ENCODE measurements around the gene ZNF780A. TPM values are rescaled to one million over a fixed set of nuclear protein-coding genes. Genes with fewer than 3 reads are reported as not detected.
"Not testable (repeated sequence)": the region's sequence is repeated elsewhere in the genome, so short reads cannot be mapped to it uniquely, and the experiment has no call there.

Gene ZNF780A
- total and polyA plus RNA-seq, 2 donors from 2014 or later: 11.8 to 26.2 TPM

GRCh38 chr19:40128991-40129390 lies 38.2 kb upstream of the ZNF780A start:
- H3K4me3 ChIP-seq (ENCODE audit: low read length in 3 of 3): no peak overlapping the region
- TF ChIP-seq, protein P1, sequence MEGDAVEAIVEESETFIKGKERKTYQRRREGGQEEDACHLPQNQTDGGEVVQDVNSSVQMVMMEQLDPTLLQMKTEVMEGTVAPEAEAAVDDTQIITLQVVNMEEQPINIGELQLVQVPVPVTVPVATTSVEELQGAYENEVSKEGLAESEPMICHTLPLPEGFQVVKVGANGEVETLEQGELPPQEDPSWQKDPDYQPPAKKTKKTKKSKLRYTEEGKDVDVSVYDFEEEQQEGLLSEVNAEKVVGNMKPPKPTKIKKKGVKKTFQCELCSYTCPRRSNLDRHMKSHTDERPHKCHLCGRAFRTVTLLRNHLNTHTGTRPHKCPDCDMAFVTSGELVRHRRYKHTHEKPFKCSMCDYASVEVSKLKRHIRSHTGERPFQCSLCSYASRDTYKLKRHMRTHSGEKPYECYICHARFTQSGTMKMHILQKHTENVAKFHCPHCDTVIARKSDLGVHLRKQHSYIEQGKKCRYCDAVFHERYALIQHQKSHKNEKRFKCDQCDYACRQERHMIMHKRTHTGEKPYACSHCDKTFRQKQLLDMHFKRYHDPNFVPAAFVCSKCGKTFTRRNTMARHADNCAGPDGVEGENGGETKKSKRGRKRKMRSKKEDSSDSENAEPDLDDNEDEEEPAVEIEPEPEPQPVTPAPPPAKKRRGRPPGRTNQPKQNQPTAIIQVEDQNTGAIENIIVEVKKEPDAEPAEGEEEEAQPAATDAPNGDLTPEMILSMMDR (IDR thresholded peaks at IDR 0.05; ENCODE audit: borderline replicate concordance, extremely low read depth, insufficient read depth): no peak
- H3K9me3 ChIP-seq (ENCODE audit: control insufficient read depth in 2 of 3, insufficient read depth in 1 of 3, low read length in 3 of 3): peaks cover 0 to 4% (median 0%) of the 10 kb centered on the region in 3 donors
- no peaks in the 10 kb centered on the region for H3K27me3 ChIP-seq (ENCODE audit: control insufficient read depth, insufficient read depth, low read length)
- H3K9ac ChIP-seq (ENCODE audit: low read length in 3 of 3): no peak overlapping the region
- H3K36me3 ChIP-seq (ENCODE audit: control insufficient read depth in 2 of 3, insufficient read depth in 3 of 3, low read length in 3 of 3): no peaks in the 10 kb centered on the region
- H3K4me1 ChIP-seq (ENCODE audit: control insufficient read depth in 2 of 3, insufficient read depth in 2 of 3, low read depth in 1 of 3, low read length in 3 of 3): no peaks in the 10 kb centered on the region
- no peak overlapping the region for H3K27ac ChIP-seq (ENCODE audit: low read depth in 2 of 2, low read length in 2 of 2)
- intact Hi-C loops (cut with DNase I): no loop called here
- no peak for DNase-seq
- FAIRE-seq: no peak

DNA sequence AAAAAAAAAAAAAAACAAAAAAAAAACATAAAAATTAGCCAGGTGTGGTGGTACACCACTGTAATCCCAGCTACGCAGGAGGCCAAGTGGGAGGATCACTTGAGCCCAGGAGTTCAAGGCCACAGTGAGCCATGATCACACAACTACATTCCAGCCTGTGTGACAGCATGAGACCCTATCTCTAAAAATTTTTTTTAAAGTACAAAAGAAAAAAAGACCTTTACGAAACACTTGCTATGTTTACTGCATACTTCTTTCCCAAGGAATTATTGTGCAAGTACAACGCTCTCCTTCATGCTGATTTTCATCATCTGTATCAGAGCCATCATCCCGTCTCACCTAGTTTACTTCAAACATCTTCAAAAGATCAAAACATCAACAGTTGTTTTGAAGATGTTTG lies 28.6 kb upstream of the ZNF780A start:
- TF ChIP-seq, protein P1 (IDR thresholded peaks at IDR 0.05; ENCODE audit: borderline replicate concordance, extremely low read depth, insufficient read depth): no peak
- H3K4me3 ChIP-seq (ENCODE audit: low read length in 3 of 3): no peak overlapping the region
- DNase-seq (no peak), FAIRE-seq (no peak)
- no peaks in the 10 kb centered on the region for H3K36me3 ChIP-seq (ENCODE audit: control insufficient read depth in 2 of 3, insufficient read depth in 3 of 3, low read length in 3 of 3)
- no peak overlapping the region for H3K9ac ChIP-seq (ENCODE audit: low read length in 3 of 3)
- H3K27me3 ChIP-seq (ENCODE audit: control insufficient read depth, insufficient read depth, low read length): no peaks in the 10 kb centered on the region
- intact Hi-C loops (cut with DNase I): no loop called here
- no peaks in the 10 kb centered on the region for H3K9me3 ChIP-seq (ENCODE audit: control insufficient read depth in 2 of 3, insufficient read depth in 1 of 3, low read length in 3 of 3)
- H3K4me1 ChIP-seq (ENCODE audit: control insufficient read depth in 2 of 3, insufficient read depth in 2 of 3, low read depth in 1 of 3, low read length in 3 of 3): no peaks in the 10 kb centered on the region
- no peak overlapping the region for H3K27ac ChIP-seq (ENCODE audit: low read depth in 2 of 2, low read length in 2 of 2)

DNA sequence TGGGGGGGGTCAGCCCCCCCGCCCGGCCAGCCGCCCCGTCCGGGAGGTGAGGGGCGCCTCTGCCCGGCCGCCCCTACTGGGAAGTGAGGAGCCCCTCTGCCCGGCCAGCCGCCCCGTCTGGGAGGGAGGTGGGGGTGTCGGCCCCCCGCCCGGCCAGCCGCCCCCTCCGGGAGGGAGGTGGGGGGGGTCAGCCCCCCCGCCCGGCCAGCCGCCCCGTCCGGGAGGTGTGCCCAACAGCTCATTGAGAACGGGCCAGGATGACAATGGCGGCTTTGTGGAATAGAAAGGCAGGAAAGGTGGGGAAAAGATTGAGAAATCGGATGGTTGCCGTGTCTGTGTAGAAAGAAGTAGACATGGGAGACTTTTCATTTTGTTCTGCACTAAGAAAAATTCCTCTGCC lies 27.9 kb upstream of the ZNF780A start:
- H3K27ac ChIP-seq (ENCODE audit: low read depth in 2 of 2, low read length in 2 of 2); H3K9ac ChIP-seq (ENCODE audit: low read length in 3 of 3); DNase-seq; H3K36me3 ChIP-seq (ENCODE audit: control insufficient read depth in 2 of 3, insufficient read depth in 3 of 3, low read length in 3 of 3); FAIRE-seq; H3K4me3 ChIP-seq (ENCODE audit: low read length in 3 of 3); H3K4me1 ChIP-seq (ENCODE audit: control insufficient read depth in 2 of 3, insufficient read depth in 2 of 3, low read depth in 1 of 3, low read length in 3 of 3); H3K27me3 ChIP-seq (ENCODE audit: control insufficient read depth, insufficient read depth, low read length); intact Hi-C loops (cut with DNase I); H3K9me3 ChIP-seq (ENCODE audit: control insufficient read depth in 2 of 3, insufficient read depth in 1 of 3, low read length in 3 of 3): not testable (repeated sequence)

GRCh38 chr19:40116075-40116474 lies 25.3 kb upstream of the ZNF780A start:
- FAIRE-seq (no peak), DNase-seq (no peak)
- H3K9ac ChIP-seq (ENCODE audit: low read length in 3 of 3): no peak overlapping the region
- H3K27me3 ChIP-seq (ENCODE audit: control insufficient read depth, insufficient read depth, low read length): no peaks in the 10 kb centered on the region
- no peaks in the 10 kb centered on the region for H3K9me3 ChIP-seq (ENCODE audit: control insufficient read depth in 2 of 3, insufficient read depth in 1 of 3, low read length in 3 of 3)
- TF ChIP-seq, protein P1 (IDR thresholded peaks at IDR 0.05; ENCODE audit: borderline replicate concordance, extremely low read depth, insufficient read depth): no peak
- no peaks in the 10 kb centered on the region for H3K36me3 ChIP-seq (ENCODE audit: control insufficient read depth in 2 of 3, insufficient read depth in 3 of 3, low read length in 3 of 3)
- no peaks in the 10 kb centered on the region for H3K4me1 ChIP-seq (ENCODE audit: control insufficient read depth in 2 of 3, insufficient read depth in 2 of 3, low read depth in 1 of 3, low read length in 3 of 3)
- intact Hi-C loops (cut with DNase I): no loop called here
- H3K4me3 ChIP-seq (ENCODE audit: low read length in 3 of 3): no peak overlapping the region
- no peak overlapping the region for H3K27ac ChIP-seq (ENCODE audit: low read depth in 2 of 2, low read length in 2 of 2)

DNA sequence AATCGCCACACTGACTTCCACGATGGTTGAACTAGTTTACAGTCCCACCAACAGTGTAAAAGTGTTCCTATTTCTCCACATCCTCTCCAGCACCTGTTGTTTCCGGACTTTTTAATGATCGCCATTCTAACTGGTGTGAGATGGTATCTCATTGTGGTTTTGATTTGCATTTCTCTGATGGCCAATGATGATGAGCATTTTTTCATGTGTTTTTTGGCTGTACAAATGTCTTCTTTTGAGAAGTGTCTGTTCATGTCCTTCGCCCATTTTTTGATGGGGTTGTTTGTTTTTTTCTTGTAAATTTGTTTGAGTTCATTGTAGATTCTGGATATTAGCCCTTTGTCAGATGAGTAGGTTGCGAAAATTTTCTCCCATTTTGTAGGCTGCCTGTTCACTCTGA lies 23.4 kb upstream of the ZNF780A start:
- DNase-seq; H3K9ac ChIP-seq (ENCODE audit: low read length in 3 of 3); H3K9me3 ChIP-seq (ENCODE audit: control insufficient read depth in 2 of 3, insufficient read depth in 1 of 3, low read length in 3 of 3); FAIRE-seq; H3K27me3 ChIP-seq (ENCODE audit: control insufficient read depth, insufficient read depth, low read length); H3K27ac ChIP-seq (ENCODE audit: low read depth in 2 of 2, low read length in 2 of 2); H3K4me1 ChIP-seq (ENCODE audit: control insufficient read depth in 2 of 3, insufficient read depth in 2 of 3, low read depth in 1 of 3, low read length in 3 of 3); H3K4me3 ChIP-seq (ENCODE audit: low read length in 3 of 3); intact Hi-C loops (cut with DNase I); H3K36me3 ChIP-seq (ENCODE audit: control insufficient read depth in 2 of 3, insufficient read depth in 3 of 3, low read length in 3 of 3): not testable (repeated sequence)

DNA sequence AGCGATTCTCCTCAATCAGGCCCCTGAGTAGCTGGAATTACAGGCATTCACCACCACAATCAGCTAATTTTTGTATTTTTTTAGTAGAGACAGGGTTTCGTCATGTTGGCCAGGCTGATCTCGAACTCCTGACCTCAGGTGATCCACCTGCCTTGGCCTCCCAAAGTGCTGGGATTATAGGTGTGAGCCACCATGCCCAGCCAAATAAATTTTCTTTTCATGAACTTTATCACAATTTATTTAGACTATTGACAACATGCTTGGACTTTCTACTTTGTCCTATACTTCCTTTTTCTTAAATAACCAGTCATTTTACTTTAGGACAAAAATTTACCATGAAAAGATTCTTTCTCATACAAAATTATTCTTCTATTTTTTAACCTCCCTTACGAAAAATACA lies 21.5 kb upstream of the ZNF780A start:
- H3K4me3 ChIP-seq (ENCODE audit: low read length in 3 of 3); H3K4me1 ChIP-seq (ENCODE audit: control insufficient read depth in 2 of 3, insufficient read depth in 2 of 3, low read depth in 1 of 3, low read length in 3 of 3); DNase-seq; H3K9ac ChIP-seq (ENCODE audit: low read length in 3 of 3); H3K27me3 ChIP-seq (ENCODE audit: control insufficient read depth, insufficient read depth, low read length); H3K36me3 ChIP-seq (ENCODE audit: control insufficient read depth in 2 of 3, insufficient read depth in 3 of 3, low read length in 3 of 3); FAIRE-seq; intact Hi-C loops (cut with DNase I); H3K27ac ChIP-seq (ENCODE audit: low read depth in 2 of 2, low read length in 2 of 2); H3K9me3 ChIP-seq (ENCODE audit: control insufficient read depth in 2 of 3, insufficient read depth in 1 of 3, low read length in 3 of 3): not testable (repeated sequence)

Data from kidney (tissue), 14 donors.